Endothelial cell of umbilical vein (primary cell): ENCODE data around the gene ERFL. TPM values are rescaled to one million over a fixed set of nuclear protein-coding genes. Genes with fewer than 3 reads are reported as not detected.

ENCODE experiments used
- BruUV-seq: library from RNA; stranded (reverse); fragments of 400-500 nt; replicated peaks from 2 replicates; lab custom pipeline; 2021; lab: Mats Ljungman, UMichigan
- CTCF ChIA-PET: fragments of 300-600, 350-600 bp; sonication (Branson Sonifier 250); formaldehyde crosslinking; loops from one replicate; lab custom pipeline; 2021; ENCODE audit warnings: antibody characterized with exemption, inconsistent platforms; lab: Charles Lee
- POLR2A ChIA-PET: fragments of 300-600, 350-600 bp; sonication (Branson Sonifier 250); formaldehyde crosslinking; loops from one replicate; lab custom pipeline; 2021; ENCODE audit warnings: antibody characterized with exemption, inconsistent platforms; lab: Charles Lee
- DNase-seq: peaks from one replicate; pipeline ENCODE4 v3.0.0-alpha.2; 2011; ENCODE audit warnings: low read depth, low spot score
- FAIRE-seq: peaks from 2 replicates; lab custom pipeline; 2011; peaks lifted over from hg19 to GRCh38; lab: Jason Lieb, UNC
- H2AFZ ChIP-seq: 2 replicates; pipeline ENCODE4 v1.6.0; 2012; ENCODE audit warnings: low read depth, low read length, control low read depth, inconsistent platforms
- H3K27ac ChIP-seq: 2 replicates; pipeline ENCODE4 v1.5.1; 2011; ENCODE audit warnings: low read depth, mild to moderate bottlenecking, control low read depth, low read length, moderate library complexity; ENCODE audit not compliant: insufficient read depth
- H3K27me3 ChIP-seq, 2 experiments: 2 replicates each; pipeline versions ENCODE4 v1.6.0 to v1.6.1; 2011; ENCODE audit warnings: low read length in 2 of 2, mixed read lengths in 1 of 2; ENCODE audit not compliant: control insufficient read depth in 2 of 2, insufficient read depth in 2 of 2
- H3K36me3 ChIP-seq, 2 experiments: 2 replicates in 1 of 2; 3 replicates in 1 of 2; pipeline ENCODE4 v1.5.1; 2011; ENCODE audit warnings: low read length in 2 of 2, mild to moderate bottlenecking in 1 of 2, moderate library complexity in 1 of 2; ENCODE audit not compliant: control insufficient read depth in 2 of 2, insufficient read depth in 2 of 2; ENCODE audit errors: extremely low read depth in 1 of 2
- H3K4me1 ChIP-seq: 3 replicates; pipeline ENCODE4 v1.5.1; 2011; ENCODE audit warnings: mild to moderate bottlenecking, low read length; ENCODE audit not compliant: control insufficient read depth, insufficient read depth; ENCODE audit errors: extremely low read depth
- H3K4me2 ChIP-seq: 2 replicates; pipeline ENCODE4 v1.6.1; 2011; ENCODE audit warnings: low read length, control low read depth, mixed read lengths; ENCODE audit not compliant: insufficient read depth
- H3K4me3 ChIP-seq, 3 experiments: fragments of 200-600 bp in 1 of 3; sonication (generic), shearing (Covaris generic) in 1 of 3; replicated peaks in 1 of 3; 2 replicates each; pipeline ENCODE4 v1.5.1; 2011 to 2016; ENCODE audit warnings: control low read depth in 3 of 3, low read length in 3 of 3, mild to moderate bottlenecking in 2 of 3, inconsistent platforms in 1 of 3, low read depth in 1 of 3, moderate library complexity in 1 of 3; ENCODE audit not compliant: insufficient read depth in 1 of 3
- H3K79me2 ChIP-seq: 2 replicates; pipeline ENCODE4 v1.6.0; 2012; ENCODE audit warnings: low read length, inconsistent platforms; ENCODE audit not compliant: control insufficient read depth, insufficient read depth
- H3K9ac ChIP-seq: replicated peaks from 2 replicates; pipeline ENCODE3; 2011; ENCODE audit warnings: low read length, control low read depth; ENCODE audit not compliant: insufficient read depth; ENCODE audit errors: extremely low read depth
- H3K9me1 ChIP-seq: replicated peaks from 3 replicates; pipeline ENCODE4 v1.6.0; 2011; ENCODE audit warnings: mild to moderate bottlenecking, low read length; ENCODE audit not compliant: control insufficient read depth, insufficient read depth; ENCODE audit errors: extremely low read depth
- H3K9me3 ChIP-seq: replicated peaks from 2 replicates; pipeline ENCODE4 v1.5.1; 2012; ENCODE audit warnings: low read length, inconsistent platforms; ENCODE audit not compliant: control insufficient read depth, insufficient read depth
- H4K20me1 ChIP-seq: replicated peaks from 2 replicates; pipeline ENCODE3; 2011; ENCODE audit warnings: mild to moderate bottlenecking, low read length; ENCODE audit not compliant: control insufficient read depth, insufficient read depth; ENCODE audit errors: extremely low read depth
- EZH2 ChIP-seq: IDR thresholded peaks from 2 replicates; pipeline ENCODE4 v1.6.1; 2012; ENCODE audit warnings: borderline replicate concordance, low read depth, mild to moderate bottlenecking, moderate library complexity, low read length, inconsistent platforms; ENCODE audit not compliant: severe bottlenecking
- FOS ChIP-seq: IDR thresholded peaks from 2 replicates; pipeline ENCODE4 v1.6.1; 2011; ENCODE audit warnings: mild to moderate bottlenecking, low read length, moderate library complexity, borderline replicate concordance; ENCODE audit not compliant: insufficient read depth
- GATA2 ChIP-seq: IDR thresholded peaks from 2 replicates; pipeline ENCODE4 v1.7.0; 2011; ENCODE audit warnings: low read depth, mild to moderate bottlenecking, moderate library complexity, mixed read lengths, low read length; ENCODE audit not compliant: insufficient read length, insufficient read depth
- JUN ChIP-seq: IDR thresholded peaks from 2 replicates; pipeline ENCODE4 v1.6.1; 2011; ENCODE audit warnings: borderline replicate concordance, low read depth; ENCODE audit not compliant: insufficient read length, insufficient read depth
- MYC ChIP-seq: IDR thresholded peaks from one replicate; pipeline ENCODE4 v1.6.1; 2011; ENCODE audit warnings: mild to moderate bottlenecking, low read depth, low read length
- POLR2A ChIP-seq: IDR thresholded peaks from 2 replicates; pipeline ENCODE4 v1.6.1; 2012; ENCODE audit warnings: low read depth, mild to moderate bottlenecking, control low read depth, low read length
- POLR2AphosphoS5 ChIP-seq: IDR thresholded peaks from 2 replicates; pipeline ENCODE4 v1.6.1; 2012; ENCODE audit warnings: low read depth, mild to moderate bottlenecking, control low read depth, low read length, moderate library complexity; ENCODE audit not compliant: insufficient read depth
- dilution Hi-C: fragments of 300-500 bp; cut with MboI; formaldehyde crosslinking; loops from one replicate; pipeline ENCODE4 v1.15.0; 2019; ENCODE audit warnings: low sequenced_read_pairs; ENCODE audit not compliant: extremely low pct_ligation_motif_present
- intact Hi-C: fragments of 100-400 bp; cut with micrococcal nuclease; formaldehyde crosslinking; loops from one replicate; pipeline ENCODE4 v1.10.0; 2022
- polyA plus RNA-seq, 4 experiments: library from polyadenylated mRNA; depleted of rRNA in 3 of 4; stranded (reverse) in 3 of 4; unstranded in 1 of 4; fragments of >200 nt; gene quantifications; 2 replicates each; pipeline versions ENCODE4 v1.2.1 to v1.2.3, GENCODE V29; 2011 to 2012; ENCODE audit warnings: missing spikeins in 1 of 4
- total RNA-seq: library from RNA; stranded (reverse); gene quantifications from 2 replicates; pipeline ENCODE4 v1.2.3, GENCODE V29; 2021
- TF ChIP-seq, protein P1 (sequence below): IDR thresholded peaks from 2 replicates; pipeline ENCODE4 v1.6.1; 2011; ENCODE audit not compliant: insufficient read depth, insufficient read length
- TF ChIP-seq, protein P2 (sequence below), 2 donors: IDR thresholded peaks; 1 replicate in 1 of 2; 2 replicates in 1 of 2; pipeline ENCODE4 v1.5.1; 2011; ENCODE audit warnings: low read length in 2 of 2, mild to moderate bottlenecking in 2 of 2, moderate library complexity in 2 of 2, control low read depth in 1 of 2, inconsistent platforms in 1 of 2, low read depth in 1 of 2; ENCODE audit not compliant: insufficient read depth in 1 of 2; ENCODE audit errors: extremely low read depth in 1 of 2

The ERFL gene
- total and polyA plus RNA-seq, 2 donors (not counting 3 experiments of a cell fraction or from before 2014, with no cell fraction given) = not detected

DNA sequence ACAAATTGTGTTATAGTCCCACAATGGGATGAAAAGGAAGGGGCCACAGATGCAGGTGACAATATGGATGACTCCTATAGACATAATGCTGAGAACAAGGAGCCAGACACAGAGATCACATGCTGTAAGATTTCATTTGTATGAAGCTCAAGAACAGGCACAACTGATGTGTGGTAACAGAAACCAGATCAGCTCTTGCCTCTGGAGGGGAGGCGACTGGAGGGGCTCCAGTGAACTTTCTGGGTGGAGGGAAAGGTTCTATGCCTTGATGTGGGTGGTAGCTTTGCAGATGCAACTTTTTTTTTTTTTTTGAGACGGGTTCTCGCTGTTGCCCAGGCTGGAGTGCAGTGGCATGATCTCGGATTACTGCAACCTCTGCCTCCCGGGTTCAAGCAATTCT lies 36.9 kb upstream of the ERFL start:
- dilution Hi-C loops = no loop called here
- FAIRE-seq = no peak
- POLR2A ChIA-PET = interaction anchor here (0.7 kb wide), 1 partner anchor 156 kb away, joined by 3 read pairs; no protein-coding TSS in a partner anchor

More for the DNA sequence above, 36.9 kb upstream of the ERFL start:
- no TSS peak for BruUV-seq
- H2AFZ ChIP-seq = no peak overlapping the region
- H3K9me1 ChIP-seq = no peaks in the 10 kb centered on the region
- no peak overlapping the region for H3K9ac ChIP-seq
- H3K27me3 ChIP-seq = no peaks in the 10 kb centered on the region
- CTCF ChIA-PET = interaction anchor here (1.1 kb wide), 1 partner anchor 92 kb away, joined by 4 read pairs; no protein-coding TSS in a partner anchor
- no peaks in the 10 kb centered on the region for H3K79me2 ChIP-seq
- TF ChIP-seq JUN (no peak), POLR2A (no peak), FOS (no peak), POLR2AphosphoS5 (no peak), MYC (no peak), EZH2 (no peak), GATA2 (no peak)
- TF ChIP-seq, protein P1, sequence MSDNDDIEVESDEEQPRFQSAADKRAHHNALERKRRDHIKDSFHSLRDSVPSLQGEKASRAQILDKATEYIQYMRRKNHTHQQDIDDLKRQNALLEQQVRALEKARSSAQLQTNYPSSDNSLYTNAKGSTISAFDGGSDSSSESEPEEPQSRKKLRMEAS = no peak
- TF ChIP-seq, protein P2, sequence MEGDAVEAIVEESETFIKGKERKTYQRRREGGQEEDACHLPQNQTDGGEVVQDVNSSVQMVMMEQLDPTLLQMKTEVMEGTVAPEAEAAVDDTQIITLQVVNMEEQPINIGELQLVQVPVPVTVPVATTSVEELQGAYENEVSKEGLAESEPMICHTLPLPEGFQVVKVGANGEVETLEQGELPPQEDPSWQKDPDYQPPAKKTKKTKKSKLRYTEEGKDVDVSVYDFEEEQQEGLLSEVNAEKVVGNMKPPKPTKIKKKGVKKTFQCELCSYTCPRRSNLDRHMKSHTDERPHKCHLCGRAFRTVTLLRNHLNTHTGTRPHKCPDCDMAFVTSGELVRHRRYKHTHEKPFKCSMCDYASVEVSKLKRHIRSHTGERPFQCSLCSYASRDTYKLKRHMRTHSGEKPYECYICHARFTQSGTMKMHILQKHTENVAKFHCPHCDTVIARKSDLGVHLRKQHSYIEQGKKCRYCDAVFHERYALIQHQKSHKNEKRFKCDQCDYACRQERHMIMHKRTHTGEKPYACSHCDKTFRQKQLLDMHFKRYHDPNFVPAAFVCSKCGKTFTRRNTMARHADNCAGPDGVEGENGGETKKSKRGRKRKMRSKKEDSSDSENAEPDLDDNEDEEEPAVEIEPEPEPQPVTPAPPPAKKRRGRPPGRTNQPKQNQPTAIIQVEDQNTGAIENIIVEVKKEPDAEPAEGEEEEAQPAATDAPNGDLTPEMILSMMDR (IDR thresholded peaks at IDR 0.05; ENCODE audit: extremely low read depth in 1 of 2, insufficient read depth in 1 of 2, low read depth in 1 of 2, low read length in 2 of 2) = no peak
- DNase-seq = no peak
- no peaks in the 10 kb centered on the region for H3K4me1 ChIP-seq
- no peak overlapping the region for H3K4me2 ChIP-seq
- H4K20me1 ChIP-seq = no peaks in the 10 kb centered on the region
- H3K27ac ChIP-seq = no peak overlapping the region
- intact Hi-C loops = no loop called here
- no peak overlapping the region for H3K4me3 ChIP-seq
- H3K9me3 ChIP-seq = no peaks in the 10 kb centered on the region
- no peaks in the 10 kb centered on the region for H3K36me3 ChIP-seq
